K562 (cell line): ENCODE results near the gene MAP2K6. TPM values are rescaled to one million over a fixed set of nuclear protein-coding genes. Genes with fewer than 3 reads are reported as not detected.

Experiments
- ATAC-seq: fragments of 200-7000 bp; cut with Tn5 transposase; 3 replicates; pipeline ENCODE4 v1.9.1; 2020; ENCODE audit warnings: moderate library complexity
- BruUV-seq: library from RNA; stranded (reverse); fragments of 400-500 nt; replicated peaks from 2 replicates; lab custom pipeline; 2021; lab: Mats Ljungman, UMichigan
- CTCF ChIA-PET: fragments of 300-600 bp; formaldehyde crosslinking; extraction: SDS; loops from one replicate; lab custom pipeline; 2021; ENCODE audit warnings: low intra/inter-chr PET ratio; lab: Yijun Ruan, JAX
- POLR2A ChIA-PET: fragments of 300-600, 350-650 bp; sonication (Branson Sonifier 250); formaldehyde crosslinking; extraction: SDS; loops from one replicate; lab custom pipeline; 2021; ENCODE audit warnings: antibody characterized with exemption, inconsistent platforms; lab: Yijun Ruan, JAX
- DNase-seq, 4 experiments: peaks; one replicate each; pipeline versions ENCODE4 v3.0.0 to v3.0.0-alpha.2; 2011 to 2018; ENCODE audit warnings: low spot score in 3 of 4, mixed read lengths in 3 of 4; ENCODE audit errors: extremely low read depth in 1 of 4
- FAIRE-seq: peaks from 2 replicates; lab custom pipeline; 2011; peaks lifted over from hg19 to GRCh38; lab: Jason Lieb, UNC
- H2AFZ ChIP-seq: 2 replicates; pipeline ENCODE4 v1.6.0; 2011; ENCODE audit warnings: low read depth, low read length, control low read depth, inconsistent platforms
- H3K27ac ChIP-seq: fragments of 200-600 bp; 3 replicates; pipeline ENCODE4 v1.8.0; 2011; ENCODE audit warnings: low read depth, mild to moderate bottlenecking, control low read depth, inconsistent platforms, low read length, moderate library complexity, mixed read lengths; ENCODE audit errors: extremely low read depth
- H3K27me3 ChIP-seq, 2 experiments: fragments of 300-600 bp in 1 of 2; 2 replicates in 1 of 2; 3 replicates in 1 of 2; pipeline versions ENCODE4 v1.6.0 to v1.8.0; 2011; ENCODE audit warnings: inconsistent platforms in 2 of 2, low read length in 2 of 2, mild to moderate bottlenecking in 1 of 2, mixed read lengths in 1 of 2, moderate library complexity in 1 of 2; ENCODE audit not compliant: control insufficient read depth in 2 of 2, insufficient read depth in 2 of 2
- H3K36me3 ChIP-seq: fragments of 300-600 bp; 3 replicates; pipeline ENCODE4 v1.8.0; 2011; ENCODE audit warnings: mild to moderate bottlenecking, low read length, inconsistent platforms; ENCODE audit not compliant: control insufficient read depth, insufficient read depth
- H3K4me1 ChIP-seq, 2 experiments: fragments of 200-600 bp in 1 of 2; replicated peaks in 1 of 2; 2 replicates in 1 of 2; 3 replicates in 1 of 2; pipeline versions ENCODE4 v1.5.1 to v1.8.0; 2011; ENCODE audit warnings: inconsistent platforms in 2 of 2, low read length in 2 of 2, mild to moderate bottlenecking in 1 of 2, mixed read lengths in 1 of 2, moderate library complexity in 1 of 2; ENCODE audit not compliant: control insufficient read depth in 2 of 2, insufficient read depth in 2 of 2
- H3K4me2 ChIP-seq: 2 replicates; pipeline ENCODE4 v1.6.1; 2011; ENCODE audit warnings: low read length, control low read depth, inconsistent platforms, mixed read lengths; ENCODE audit not compliant: insufficient read depth
- H3K4me3 ChIP-seq: fragments of 200-600 bp; sonication (generic), shearing (Covaris generic); 2 replicates; pipeline ENCODE4 v1.5.1; 2016; ENCODE audit warnings: control low read depth, inconsistent platforms
- H3K79me2 ChIP-seq: fragments of 200-600 bp; 3 replicates; pipeline ENCODE4 v1.8.0; 2011; ENCODE audit warnings: low read length, inconsistent platforms; ENCODE audit not compliant: control insufficient read depth, insufficient read depth
- H3K9ac ChIP-seq, 2 experiments: 2 replicates each; pipeline versions ENCODE4 v1.6.0 to v1.6.1; 2011; ENCODE audit warnings: low read depth in 2 of 2, low read length in 2 of 2, control low read depth in 1 of 2, inconsistent platforms in 1 of 2, mild to moderate bottlenecking in 1 of 2, mixed read lengths in 1 of 2; ENCODE audit not compliant: insufficient read depth in 1 of 2
- H3K9me1 ChIP-seq: one replicate; pipeline ENCODE4 v1.6.0; 2011; ENCODE audit warnings: inconsistent platforms, mild to moderate bottlenecking, low read length, moderate library complexity; ENCODE audit not compliant: control insufficient read depth, insufficient read depth
- H3K9me3 ChIP-seq: replicated peaks from 2 replicates; pipeline ENCODE4 v1.5.1; 2011; ENCODE audit warnings: low read depth, low read length, inconsistent platforms; ENCODE audit not compliant: control insufficient read depth, insufficient read depth
- H4K20me1 ChIP-seq: replicated peaks from 2 replicates; pipeline ENCODE4 v1.6.1; 2011; ENCODE audit warnings: low read length, inconsistent platforms, mixed read lengths; ENCODE audit not compliant: control insufficient read depth, insufficient read depth
- MAFG ChIP-seq: fragments of 450-650 bp; conservative IDR thresholded peaks from 2 replicates; pipeline ENCODE4 v1.6.1; 2016; ENCODE audit warnings: missing genetic modification characterization, missing compliant biosample characterization
- MTA1 ChIP-seq: fragments of 450-650 bp; IDR thresholded peaks from 2 replicates; pipeline ENCODE4 v1.6.1; 2017; ENCODE audit warnings: borderline replicate concordance
- RAD21 ChIP-seq, 2 experiments: fragments of 250-450 bp in 1 of 2; fragments of 450-650 bp in 1 of 2; sonication (Bioruptor Pico) in 1 of 2; formaldehyde crosslinking in 1 of 2; IDR thresholded peaks in 1 of 2; conservative IDR thresholded peaks in 1 of 2; 2 replicates each; pipeline versions ENCODE4 v1.4.0 to v1.8.0; 2020 to 2022; ENCODE audit warnings: mild to moderate bottlenecking in 2 of 2, moderate library complexity in 1 of 2
- RBM34 ChIP-seq: fragments of 200-400 bp; formaldehyde crosslinking; IDR thresholded peaks from 2 replicates; pipeline ENCODE4 v1.6.1; 2018; ENCODE audit warnings: low read length, borderline replicate concordance; ENCODE audit not compliant: insufficient read depth
- SIX5 ChIP-seq, 2 experiments: IDR thresholded peaks; 2 replicates each; pipeline ENCODE4 v1.6.1; 2011; ENCODE audit warnings: low read length in 2 of 2, borderline replicate concordance in 1 of 2, low read depth in 1 of 2, mild to moderate bottlenecking in 1 of 2, moderate library complexity in 1 of 2; ENCODE audit not compliant: insufficient read depth in 1 of 2
- SMARCE1 ChIP-seq: fragments of 450-650 bp; IDR thresholded peaks from 2 replicates; pipeline ENCODE4 v1.7.1; 2016; ENCODE audit warnings: mild to moderate bottlenecking
- SMC3 ChIP-seq: conservative IDR thresholded peaks from 2 replicates; pipeline ENCODE4 v1.6.1; 2011; ENCODE audit warnings: low read depth, low read length, improper control_type of control experiment; ENCODE audit not compliant: insufficient read depth
- SOX6 ChIP-seq: fragments of 450-650 bp; IDR thresholded peaks from 2 replicates; pipeline ENCODE4 v1.6.1; 2014; ENCODE audit warnings: mild to moderate bottlenecking
- ZNF121 ChIP-seq: sonication (generic); formaldehyde crosslinking; conservative IDR thresholded peaks from 2 replicates; pipeline ENCODE4 v1.8.0; 2022; ENCODE audit warnings: missing genetic modification reagents
- ZNF24 ChIP-seq: fragments of 450-650 bp; IDR thresholded peaks from 2 replicates; pipeline ENCODE4 v1.6.1; 2016
- ZNF830 ChIP-seq: fragments of 250-450 bp; sonication (Bioruptor Pico); IDR thresholded peaks from 2 replicates; pipeline ENCODE4 v1.5.0; 2021; ENCODE audit warnings: mild to moderate bottlenecking
- WGBS: fragments of 100-300 bp; shearing (Covaris generic); methylation state at CpG from one replicate; pipeline ENCODE4 v1.1.6; 2016; ENCODE audit warnings: low coverage, mixed read lengths; ENCODE audit not compliant: insufficient coverage; ENCODE audit errors: missing lambda C conversion rate; 5-methylcytosine and 5-hydroxymethylcytosine counted together
- in situ Hi-C: fragments of 300-500 bp; cut with MboI; formaldehyde crosslinking; loops from 4 replicates; pipeline ENCODE4 v1.15.0; 2018; ENCODE audit warnings: inconsistent platforms, mixed read lengths
- intact Hi-C: fragments of 100-400 bp; cut with micrococcal nuclease; formaldehyde crosslinking; loops from 2 replicates; pipeline ENCODE4 v1.14.2; 2022
- polyA plus RNA-seq, 8 experiments: library from polyadenylated mRNA; depleted of rRNA in 4 of 8; stranded (reverse) in 5 of 8; unstranded in 3 of 8; fragments of >200 nt; fragmentation: Nextera tagmentation in 2 of 8; fragmentation: Illumina TruSeq in 1 of 8; extraction: Ambion mirVana in 2 of 8; extraction: Trizol in 1 of 8; gene quantifications; 2 replicates each; pipeline versions ENCODE4 v1.2.1 to v1.2.3, GENCODE V29; 2011 to 2014; ENCODE audit warnings: inconsistent platforms in 1 of 8, missing spikeins in 1 of 8
- total RNA-seq, 7 experiments: library from RNA; depleted of rRNA in 6 of 7; stranded (reverse); fragments of >200 nt in 6 of 7; fragmentation: Illumina TruSeq in 2 of 7; extraction: Trizol in 2 of 7; gene quantifications; 2 replicates each; pipeline versions ENCODE4 v1.2.1 to v1.2.3, GENCODE V29; 2011 to 2021; ENCODE audit warnings: low replicate concordance in 1 of 7
- TF ChIP-seq, protein P1 (sequence below): fragments of 450-650 bp; formaldehyde crosslinking; IDR thresholded peaks from 2 replicates; pipeline ENCODE4 v1.4.0; 2022; ENCODE audit warnings: mild to moderate bottlenecking, moderate library complexity
- TF ChIP-seq, protein P2 (sequence below), 3 experiments: IDR thresholded peaks in 2 of 3; conservative IDR thresholded peaks in 1 of 3; 2 replicates each; pipeline ENCODE4 v1.5.1; 2011 to 2012; ENCODE audit warnings: low read length in 3 of 3, mild to moderate bottlenecking in 3 of 3, control low read depth in 2 of 3, improper control_type of control experiment in 1 of 3, inconsistent platforms in 1 of 3, low read depth in 1 of 3, mixed read lengths in 1 of 3, moderate library complexity in 1 of 3; ENCODE audit not compliant: insufficient read depth in 2 of 3

The MAP2K6 gene
- total and polyA plus RNA-seq, 9 of the 15 experiments (the other 6 are each of a cell fraction or from before 2014, with no cell fraction given), result 0.07 to 0.13 TPM; not detected in 7

DNA sequence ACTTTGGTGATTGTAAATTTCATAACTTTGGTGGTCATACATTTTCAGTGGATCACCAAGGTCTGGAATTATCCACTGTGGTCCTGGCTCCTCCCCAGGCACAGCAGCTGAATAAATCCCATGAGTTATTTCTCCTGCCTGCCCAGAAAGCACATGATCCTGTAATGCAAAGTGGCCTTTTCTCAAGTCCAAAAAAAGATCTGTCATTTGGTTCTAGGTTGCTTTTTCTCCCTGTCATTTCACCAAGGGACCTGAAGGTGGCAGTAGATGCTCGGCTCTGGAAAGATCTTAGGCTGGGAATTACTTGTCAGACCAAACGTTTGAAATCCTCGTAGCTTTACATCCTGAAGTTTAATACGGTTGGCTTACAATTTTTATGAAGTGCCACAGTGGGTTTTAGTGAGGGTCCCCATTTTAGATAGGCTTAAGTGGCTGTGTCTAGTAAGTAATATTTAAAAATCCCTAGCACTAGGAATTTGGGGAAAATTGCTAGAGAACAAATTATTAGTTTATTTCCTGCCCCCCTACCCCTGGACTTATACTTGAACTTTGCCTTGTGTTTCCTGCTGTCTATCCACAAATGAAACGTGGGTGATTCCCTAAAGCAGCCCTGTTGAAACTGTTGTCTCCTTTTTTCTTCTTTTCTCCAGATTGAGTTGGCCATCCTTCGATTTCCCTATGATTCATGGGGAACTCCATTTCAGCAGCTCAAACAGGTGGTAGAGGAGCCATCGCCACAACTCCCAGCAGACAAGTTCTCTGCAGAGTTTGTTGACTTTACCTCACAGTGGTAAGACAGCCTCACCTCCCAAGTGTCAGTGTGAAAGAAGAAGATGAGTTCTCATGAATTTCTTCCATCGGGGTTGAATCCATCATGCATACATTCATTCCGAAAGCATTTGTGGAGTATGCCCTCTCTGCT, 111.7 kb downstream of the MAP2K6 start:
- intact Hi-C loops, result loop anchor here (2.0 to 5.0 kb wide), 2 partner anchors 616 to 1097 kb away; no protein-coding TSS in a partner anchor
- Histone ChIP-seq H3K9me3 (no peaks in the 10 kb centered on the region), H3K9me1 (no peaks in the 10 kb centered on the region), H3K4me3 (no peak overlapping the region), H3K4me1 (no peaks in the 10 kb centered on the region), H4K20me1 (no peaks in the 10 kb centered on the region), H3K9ac (no peak overlapping the region), H2AFZ (no peak overlapping the region), H3K27me3 (no peaks in the 10 kb centered on the region), H3K79me2 (no peaks in the 10 kb centered on the region), H3K27ac (no peak overlapping the region), H3K36me3 (no peaks in the 10 kb centered on the region), H3K4me2 (no peak overlapping the region)
- BruUV-seq, result no TSS peak
- DNase-seq (peak; percentile 37 to 54 (median 42)), FAIRE-seq (peak; percentile 90), ATAC-seq (peak; percentile 54; the same call in 1 of the 3 replicates)
- ChIA-PET POLR2A (no interaction called here), CTCF (interaction anchor here (0.9 kb wide), 1 partner anchor 766 kb away, joined by 4 read pairs; no protein-coding TSS in a partner anchor)
- in situ Hi-C loops, result loop anchor here (10.0 kb wide), 1 partner anchor 751 kb away; no protein-coding TSS in a partner anchor
- TF ChIP-seq SIX5 (IDR thresholded peaks at IDR 0.05; ENCODE audit: borderline replicate concordance in 1 of 2, insufficient read depth in 1 of 2, low read depth in 1 of 2, low read length in 2 of 2), result no peak
- TF ChIP-seq, protein P1, sequence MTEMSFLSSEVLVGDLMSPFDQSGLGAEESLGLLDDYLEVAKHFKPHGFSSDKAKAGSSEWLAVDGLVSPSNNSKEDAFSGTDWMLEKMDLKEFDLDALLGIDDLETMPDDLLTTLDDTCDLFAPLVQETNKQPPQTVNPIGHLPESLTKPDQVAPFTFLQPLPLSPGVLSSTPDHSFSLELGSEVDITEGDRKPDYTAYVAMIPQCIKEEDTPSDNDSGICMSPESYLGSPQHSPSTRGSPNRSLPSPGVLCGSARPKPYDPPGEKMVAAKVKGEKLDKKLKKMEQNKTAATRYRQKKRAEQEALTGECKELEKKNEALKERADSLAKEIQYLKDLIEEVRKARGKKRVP (CRISPR knock-in tag), result no peak
- TF ChIP-seq ZNF24, result no peak
- no peak for TF ChIP-seq SOX6
- TF ChIP-seq ZNF121 (CRISPR knock-in tag), result no peak
- no peak for TF ChIP-seq MTA1
- TF ChIP-seq RAD21 (CRISPR knock-in tag; conservative IDR thresholded peaks at IDR 0.05 in 1 of 2, IDR thresholded peaks at IDR 0.05 in 1 of 2), result peak; percentile 49 to 75
- no peak for TF ChIP-seq MAFG
- TF ChIP-seq SMC3, result 0 out of 2 replicates have a peak, but pooled peaks have one; percentile 14
- no peak for TF ChIP-seq RBM34
- TF ChIP-seq ZNF830 (CRISPR knock-in tag), result no peak
- no peak for TF ChIP-seq SMARCE1
- TF ChIP-seq, protein P2, sequence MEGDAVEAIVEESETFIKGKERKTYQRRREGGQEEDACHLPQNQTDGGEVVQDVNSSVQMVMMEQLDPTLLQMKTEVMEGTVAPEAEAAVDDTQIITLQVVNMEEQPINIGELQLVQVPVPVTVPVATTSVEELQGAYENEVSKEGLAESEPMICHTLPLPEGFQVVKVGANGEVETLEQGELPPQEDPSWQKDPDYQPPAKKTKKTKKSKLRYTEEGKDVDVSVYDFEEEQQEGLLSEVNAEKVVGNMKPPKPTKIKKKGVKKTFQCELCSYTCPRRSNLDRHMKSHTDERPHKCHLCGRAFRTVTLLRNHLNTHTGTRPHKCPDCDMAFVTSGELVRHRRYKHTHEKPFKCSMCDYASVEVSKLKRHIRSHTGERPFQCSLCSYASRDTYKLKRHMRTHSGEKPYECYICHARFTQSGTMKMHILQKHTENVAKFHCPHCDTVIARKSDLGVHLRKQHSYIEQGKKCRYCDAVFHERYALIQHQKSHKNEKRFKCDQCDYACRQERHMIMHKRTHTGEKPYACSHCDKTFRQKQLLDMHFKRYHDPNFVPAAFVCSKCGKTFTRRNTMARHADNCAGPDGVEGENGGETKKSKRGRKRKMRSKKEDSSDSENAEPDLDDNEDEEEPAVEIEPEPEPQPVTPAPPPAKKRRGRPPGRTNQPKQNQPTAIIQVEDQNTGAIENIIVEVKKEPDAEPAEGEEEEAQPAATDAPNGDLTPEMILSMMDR (IDR thresholded peaks at IDR 0.05 in 2 of 3, conservative IDR thresholded peaks at IDR 0.05 in 1 of 3; ENCODE audit: insufficient read depth in 2 of 3, low read depth in 1 of 3, low read length in 3 of 3), result peak; percentile 62 to 76 (median 72)
- WGBS, result under 1% methylated on average over 9 of the region's 9 CpGs
